Stimulated activated CD8-positive, alpha-beta memory T cell treated with anti-CD3 and anti-CD28 coated beads, Interleukin-2, amount 100 ng/mL, for 48 hours (primary cell): ENCODE data around the gene ARID2.

Experiments
- DNase-seq, 2 donors: peaks; one replicate each; pipeline ENCODE4 v3.0.0-alpha.2; 2020; ENCODE audit warnings: low read depth in 2 of 2

Gene ARID2, protein sequence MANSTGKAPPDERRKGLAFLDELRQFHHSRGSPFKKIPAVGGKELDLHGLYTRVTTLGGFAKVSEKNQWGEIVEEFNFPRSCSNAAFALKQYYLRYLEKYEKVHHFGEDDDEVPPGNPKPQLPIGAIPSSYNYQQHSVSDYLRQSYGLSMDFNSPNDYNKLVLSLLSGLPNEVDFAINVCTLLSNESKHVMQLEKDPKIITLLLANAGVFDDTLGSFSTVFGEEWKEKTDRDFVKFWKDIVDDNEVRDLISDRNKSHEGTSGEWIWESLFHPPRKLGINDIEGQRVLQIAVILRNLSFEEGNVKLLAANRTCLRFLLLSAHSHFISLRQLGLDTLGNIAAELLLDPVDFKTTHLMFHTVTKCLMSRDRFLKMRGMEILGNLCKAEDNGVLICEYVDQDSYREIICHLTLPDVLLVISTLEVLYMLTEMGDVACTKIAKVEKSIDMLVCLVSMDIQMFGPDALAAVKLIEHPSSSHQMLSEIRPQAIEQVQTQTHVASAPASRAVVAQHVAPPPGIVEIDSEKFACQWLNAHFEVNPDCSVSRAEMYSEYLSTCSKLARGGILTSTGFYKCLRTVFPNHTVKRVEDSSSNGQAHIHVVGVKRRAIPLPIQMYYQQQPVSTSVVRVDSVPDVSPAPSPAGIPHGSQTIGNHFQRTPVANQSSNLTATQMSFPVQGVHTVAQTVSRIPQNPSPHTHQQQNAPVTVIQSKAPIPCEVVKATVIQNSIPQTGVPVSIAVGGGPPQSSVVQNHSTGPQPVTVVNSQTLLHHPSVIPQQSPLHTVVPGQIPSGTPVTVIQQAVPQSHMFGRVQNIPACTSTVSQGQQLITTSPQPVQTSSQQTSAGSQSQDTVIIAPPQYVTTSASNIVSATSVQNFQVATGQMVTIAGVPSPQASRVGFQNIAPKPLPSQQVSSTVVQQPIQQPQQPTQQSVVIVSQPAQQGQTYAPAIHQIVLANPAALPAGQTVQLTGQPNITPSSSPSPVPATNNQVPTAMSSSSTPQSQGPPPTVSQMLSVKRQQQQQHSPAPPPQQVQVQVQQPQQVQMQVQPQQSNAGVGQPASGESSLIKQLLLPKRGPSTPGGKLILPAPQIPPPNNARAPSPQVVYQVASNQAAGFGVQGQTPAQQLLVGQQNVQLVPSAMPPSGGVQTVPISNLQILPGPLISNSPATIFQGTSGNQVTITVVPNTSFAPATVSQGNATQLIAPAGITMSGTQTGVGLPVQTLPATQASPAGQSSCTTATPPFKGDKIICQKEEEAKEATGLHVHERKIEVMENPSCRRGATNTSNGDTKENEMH (N-terminal part only)

DNA sequence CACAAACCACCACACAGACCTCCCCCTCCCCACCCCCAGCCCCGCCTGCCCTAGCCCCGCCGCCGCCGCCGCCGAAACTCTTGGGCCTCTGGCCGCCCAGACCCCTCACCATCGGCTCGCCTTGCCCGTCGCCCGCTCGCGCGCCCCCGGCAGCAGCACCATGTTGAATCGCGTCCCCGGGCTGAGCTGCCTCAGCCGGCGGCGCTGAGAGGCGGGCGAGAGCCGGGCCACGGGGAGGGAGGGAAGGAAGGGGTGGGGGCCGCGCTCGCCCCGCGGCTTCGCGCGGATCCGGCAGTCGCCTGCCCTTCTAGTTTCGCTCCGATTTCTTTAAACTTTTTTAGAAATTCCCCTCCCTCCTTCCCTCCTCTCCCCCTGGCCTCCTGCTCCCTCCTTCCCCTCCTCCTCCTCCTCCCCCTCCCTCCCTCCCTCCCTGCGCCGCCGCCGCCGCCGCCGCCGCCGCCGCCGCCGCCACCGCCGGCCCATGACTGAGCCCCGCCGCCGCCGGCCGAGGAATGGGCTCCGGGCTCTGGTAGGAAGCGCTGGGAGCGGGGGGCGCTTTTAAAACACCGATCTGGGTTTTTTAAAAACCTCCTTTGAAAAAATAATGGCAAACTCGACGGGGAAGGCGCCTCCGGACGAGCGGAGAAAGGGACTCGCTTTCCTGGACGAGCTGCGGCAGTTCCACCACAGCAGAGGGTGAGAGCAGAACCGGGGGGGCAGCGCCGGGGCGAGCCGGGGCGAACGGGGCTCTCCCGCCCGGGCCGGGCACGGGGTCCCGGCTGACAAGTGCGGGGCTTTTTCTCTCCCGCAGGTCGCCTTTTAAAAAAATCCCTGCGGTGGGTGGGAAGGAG is at the start of gene ARID2:
ARID2 (plus strand) TSS at position 474 of the 851 bp plus-strand sequence; CDS start at position 605, 131 bp downstream.
- DNase-seq = peak; percentile 48

DNA sequence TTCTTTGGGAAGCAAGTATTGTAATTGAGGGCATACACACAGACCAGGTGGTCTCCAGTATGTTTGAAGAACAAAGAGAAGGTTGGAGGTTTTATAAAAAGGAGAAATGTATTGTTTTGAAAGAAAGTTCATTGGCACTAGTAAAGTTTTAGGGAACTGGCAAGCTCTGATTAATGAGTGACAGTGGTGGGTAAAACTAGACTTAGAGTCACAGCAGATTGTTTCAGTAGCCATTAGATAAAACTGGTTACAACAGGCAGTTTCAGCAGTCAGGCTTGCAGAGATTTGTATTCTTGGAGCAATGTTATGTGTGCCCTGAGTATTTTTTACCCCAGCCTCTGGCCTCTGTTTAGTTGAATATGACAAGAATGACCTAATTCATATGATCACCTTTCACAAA is 49.1 kb upstream of the ARID2 start:
- DNase-seq = no peak

DNA sequence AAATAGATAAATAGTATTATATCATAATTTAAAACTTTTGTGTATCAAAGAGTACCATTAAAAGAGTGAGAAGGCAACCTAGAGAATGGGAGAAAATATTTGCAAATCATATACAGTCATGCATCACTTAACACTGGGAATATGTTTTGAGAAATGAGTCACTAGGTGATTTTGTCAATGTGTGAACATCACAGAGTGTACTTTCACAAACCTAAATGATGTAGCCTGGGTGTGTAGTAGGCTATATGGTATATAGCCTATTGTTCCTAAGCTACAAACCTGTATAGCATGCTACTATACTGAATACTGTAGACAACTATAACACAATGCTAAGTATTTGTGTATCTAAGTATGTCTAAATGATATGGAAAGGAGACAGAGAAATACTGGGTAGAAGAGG is 48.0 kb upstream of the ARID2 start:
- DNase-seq = no peak

DNA sequence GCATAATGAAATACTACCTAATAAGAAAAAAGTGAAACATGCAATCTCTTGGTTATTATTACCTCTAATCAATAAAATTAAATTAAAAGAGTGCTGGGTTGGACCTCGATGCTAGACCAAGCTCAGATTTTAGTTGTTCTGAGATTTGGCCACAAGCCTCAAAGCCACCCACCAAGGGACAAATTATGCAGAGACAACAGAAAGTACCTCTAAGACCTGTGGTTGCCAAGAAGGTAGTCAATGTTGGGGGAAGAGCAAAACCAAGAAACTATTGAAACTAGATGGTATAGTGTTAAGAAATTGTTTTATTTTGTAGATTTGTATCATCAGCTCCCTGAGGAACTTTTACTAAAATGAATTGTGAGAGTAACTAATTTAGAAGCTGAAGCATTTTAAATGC is 43.8 kb upstream of the ARID2 start:
- DNase-seq = no peak

DNA sequence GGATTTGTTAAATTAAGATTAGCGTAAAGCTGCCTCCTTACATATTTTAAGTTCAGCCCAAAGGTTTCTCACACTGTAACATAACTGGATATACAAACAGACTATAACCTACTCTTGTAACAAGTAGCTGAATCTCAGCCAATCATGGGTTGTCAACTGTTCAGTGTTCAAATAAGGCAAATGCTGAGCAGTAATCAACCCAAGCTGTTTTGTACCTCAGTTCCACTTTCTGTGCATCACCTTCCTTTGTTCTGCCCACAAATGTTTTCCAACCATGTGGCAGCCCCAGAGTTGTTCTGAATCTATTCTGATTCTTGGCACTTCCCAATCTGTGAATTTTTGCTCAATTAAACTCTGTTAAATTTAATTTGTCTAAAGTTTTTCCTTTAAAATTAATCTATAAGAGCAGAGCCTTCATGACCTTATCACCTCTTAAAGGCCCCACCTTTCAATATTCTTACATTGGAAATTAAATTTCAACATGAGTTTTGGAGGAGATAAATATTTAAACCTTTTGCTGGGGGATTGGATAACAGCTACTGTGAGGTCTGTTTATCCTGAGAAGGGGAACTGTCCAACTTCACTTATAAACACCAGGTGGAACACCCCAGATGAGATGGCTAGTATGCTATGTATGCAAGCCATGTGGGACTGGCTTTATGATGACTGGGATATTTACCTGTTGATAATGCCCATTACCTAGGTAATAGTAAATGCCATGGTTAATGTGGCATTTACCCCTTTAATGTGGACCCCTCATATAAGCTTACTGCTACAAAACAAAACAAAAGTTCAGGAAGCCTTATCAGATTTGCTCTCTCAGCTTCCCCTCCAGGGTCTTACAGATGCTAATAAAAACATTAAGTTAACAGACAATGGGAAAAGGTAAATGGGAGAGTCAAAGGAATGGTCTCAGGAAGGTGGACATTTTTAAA is 42.2 kb upstream of the ARID2 start:
- no peak for DNase-seq

DNA sequence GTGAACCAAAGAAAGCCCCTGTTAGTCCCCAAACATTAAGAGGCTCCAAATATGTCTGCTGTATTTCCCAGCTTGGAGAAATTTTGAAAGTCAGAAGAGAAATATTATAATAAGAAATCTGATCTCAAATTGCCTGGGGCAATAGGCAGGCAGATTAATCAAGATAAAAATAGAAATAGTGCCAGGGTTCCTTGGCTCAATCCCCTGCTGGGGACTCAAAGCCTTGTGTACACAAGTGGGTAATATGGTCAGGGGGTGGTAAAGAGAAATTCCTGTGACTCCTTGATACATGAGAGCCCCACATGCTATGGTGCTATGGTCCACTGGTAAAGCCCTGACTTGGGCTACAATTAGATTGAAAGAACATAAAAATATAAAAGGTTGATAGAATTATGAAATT is 41.3 kb upstream of the ARID2 start:
- DNase-seq = no peak

DNA sequence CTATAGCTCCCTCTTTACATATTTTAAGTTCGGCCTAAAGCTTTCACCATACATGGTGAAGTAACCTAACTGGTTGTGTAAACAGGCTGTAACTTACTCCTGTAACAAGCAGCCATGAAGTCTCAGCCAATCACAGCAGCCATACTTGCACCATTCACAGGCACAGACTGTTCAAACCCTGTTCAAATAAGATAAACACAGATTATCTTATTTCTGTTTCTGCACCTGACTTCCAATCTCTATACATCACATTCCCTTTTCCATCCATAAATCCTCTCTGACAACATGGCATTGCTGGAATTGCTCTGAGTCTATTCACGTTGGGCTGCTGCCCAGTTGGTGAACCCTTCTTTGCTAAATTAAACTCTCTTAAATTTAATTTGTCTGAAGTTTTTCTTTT is 34.5 kb upstream of the ARID2 start:
- no peak for DNase-seq

DNA sequence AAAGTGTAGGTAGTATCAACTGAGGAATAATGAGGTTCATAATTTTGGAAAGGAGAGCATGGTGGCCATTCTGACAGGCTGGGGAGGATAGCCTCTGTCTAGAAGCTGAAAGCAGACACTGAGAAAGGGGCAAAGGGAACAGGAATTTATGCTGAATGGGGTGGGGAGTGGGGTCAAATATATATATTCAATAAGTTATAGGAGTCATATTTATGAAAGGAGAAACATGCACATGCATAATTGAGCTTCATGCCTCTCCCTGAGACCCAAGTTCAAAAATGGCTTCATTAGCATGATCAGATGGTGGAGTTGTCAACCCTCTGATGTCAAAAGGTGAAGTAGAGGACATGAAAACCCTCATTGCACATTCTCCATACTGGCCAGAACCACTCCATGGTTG is 33.9 kb upstream of the ARID2 start:
- DNase-seq = no peak

DNA sequence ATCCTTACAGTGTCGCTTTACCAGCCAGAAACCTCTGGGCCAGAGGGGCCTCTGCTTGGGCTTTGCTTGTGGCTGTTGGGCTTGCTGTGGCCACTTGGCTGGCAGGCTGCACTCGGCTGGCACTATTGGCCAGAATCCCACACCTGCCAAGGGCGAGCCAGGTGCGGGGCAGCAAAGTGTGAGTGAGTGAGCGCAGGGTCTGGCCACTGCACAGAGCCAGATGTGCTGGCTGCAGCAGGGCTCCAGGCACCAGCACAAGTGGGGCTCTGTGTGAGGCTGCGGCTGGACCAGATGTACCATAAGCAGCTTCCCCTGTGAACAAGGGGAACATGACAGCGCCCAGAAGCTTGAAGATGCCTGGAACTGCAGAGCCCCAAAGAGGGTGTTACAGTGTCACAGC is 33.5 kb upstream of the ARID2 start:
- DNase-seq = no peak

DNA sequence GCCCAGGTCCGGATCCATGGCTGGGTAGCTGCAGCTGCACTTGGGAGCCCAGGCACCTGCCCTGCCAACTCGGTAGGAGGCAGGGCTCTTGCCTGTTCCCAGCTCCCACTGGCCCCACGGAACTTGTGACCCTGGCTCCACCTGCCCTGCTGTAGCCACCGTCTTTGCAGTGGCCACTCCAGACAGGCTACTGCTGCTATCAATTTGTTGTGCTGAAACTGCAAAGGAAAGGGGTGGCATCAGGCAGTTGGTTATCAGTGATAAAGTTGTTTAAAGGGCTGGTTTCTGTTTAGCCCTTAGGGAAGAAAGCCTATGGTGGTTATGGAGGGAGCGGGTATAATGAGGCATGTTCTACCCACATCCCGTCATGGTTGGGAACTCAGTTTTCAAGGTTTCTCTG is 32.1 kb upstream of the ARID2 start:
- DNase-seq = no peak

DNA sequence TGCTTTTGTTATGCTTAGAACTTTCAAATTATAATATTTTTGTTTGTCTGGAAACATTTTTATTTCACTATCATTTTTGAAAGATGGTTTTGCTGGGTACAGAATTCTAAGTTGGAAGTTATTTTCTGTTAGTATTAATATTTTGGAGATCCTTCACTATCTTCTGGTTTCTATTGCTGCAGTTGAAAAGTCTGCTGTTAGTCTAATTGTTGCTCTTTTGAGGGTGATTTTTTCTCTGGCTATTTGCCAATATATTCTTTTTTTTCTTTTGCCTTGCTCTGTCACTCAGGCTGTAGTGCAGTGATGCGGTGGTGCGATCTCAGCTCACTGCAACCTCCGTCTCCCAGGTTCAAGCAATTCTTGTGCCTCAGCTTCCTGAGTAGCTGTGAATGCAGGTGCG is 28.2 kb upstream of the ARID2 start:
- DNase-seq = no peak

DNA sequence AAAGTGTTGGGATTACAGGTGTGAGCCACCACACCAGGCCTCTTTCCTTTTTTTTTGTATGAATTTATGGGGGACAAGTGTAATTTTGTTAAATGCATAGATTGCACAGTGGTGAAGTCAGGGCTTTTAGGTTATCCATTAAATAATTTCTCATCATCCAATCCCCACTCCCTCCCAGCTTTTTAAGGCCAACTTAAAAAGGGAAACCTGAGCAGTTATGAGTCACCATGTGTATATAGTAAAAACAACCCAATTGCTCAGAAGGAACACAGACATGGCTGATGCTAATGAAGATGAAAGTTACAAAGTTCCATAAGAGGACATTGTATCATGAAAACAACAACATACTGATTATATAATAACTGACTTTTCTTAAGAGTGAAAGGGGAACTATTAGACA is 25.6 kb upstream of the ARID2 start:
- DNase-seq = no peak

DNA sequence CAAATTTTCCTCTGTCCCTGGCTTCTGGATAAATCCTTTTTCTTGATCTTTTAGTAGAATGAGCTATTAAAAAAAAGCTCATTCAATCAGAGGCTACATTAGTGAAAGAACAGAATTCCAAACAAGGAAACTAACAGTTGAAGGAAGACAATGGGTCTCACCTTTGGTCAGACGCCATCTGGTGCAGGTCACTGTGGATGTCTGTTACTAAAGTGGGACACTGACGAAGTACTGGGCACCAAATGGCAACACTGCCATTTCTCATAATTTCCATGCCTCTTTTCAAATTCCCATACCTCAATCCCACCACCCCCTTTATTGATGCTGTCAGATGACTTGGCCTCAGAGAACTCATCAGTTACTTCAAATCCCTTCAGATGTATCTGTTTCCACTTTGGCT is 24.5 kb upstream of the ARID2 start:
- DNase-seq = no peak

DNA sequence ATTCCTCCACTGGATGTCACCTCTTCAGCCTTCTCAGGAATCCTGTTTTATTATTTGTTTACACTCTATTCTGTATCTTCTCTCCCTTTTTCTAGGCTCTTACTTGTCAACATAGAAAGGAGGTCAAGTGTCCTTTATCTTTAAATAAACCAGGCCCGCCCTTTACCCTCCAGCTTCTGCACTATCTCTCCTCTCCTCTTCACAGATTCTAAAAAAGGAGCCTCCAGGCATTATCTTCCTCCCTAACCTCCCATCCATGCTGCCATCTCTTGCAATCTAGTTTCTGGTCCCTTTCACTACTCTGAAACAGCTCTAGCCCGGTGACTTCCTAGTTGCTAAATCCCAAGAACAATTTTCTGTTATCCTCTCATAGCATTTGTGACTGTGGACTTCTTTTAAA is 24.1 kb upstream of the ARID2 start:
- DNase-seq = no peak

DNA sequence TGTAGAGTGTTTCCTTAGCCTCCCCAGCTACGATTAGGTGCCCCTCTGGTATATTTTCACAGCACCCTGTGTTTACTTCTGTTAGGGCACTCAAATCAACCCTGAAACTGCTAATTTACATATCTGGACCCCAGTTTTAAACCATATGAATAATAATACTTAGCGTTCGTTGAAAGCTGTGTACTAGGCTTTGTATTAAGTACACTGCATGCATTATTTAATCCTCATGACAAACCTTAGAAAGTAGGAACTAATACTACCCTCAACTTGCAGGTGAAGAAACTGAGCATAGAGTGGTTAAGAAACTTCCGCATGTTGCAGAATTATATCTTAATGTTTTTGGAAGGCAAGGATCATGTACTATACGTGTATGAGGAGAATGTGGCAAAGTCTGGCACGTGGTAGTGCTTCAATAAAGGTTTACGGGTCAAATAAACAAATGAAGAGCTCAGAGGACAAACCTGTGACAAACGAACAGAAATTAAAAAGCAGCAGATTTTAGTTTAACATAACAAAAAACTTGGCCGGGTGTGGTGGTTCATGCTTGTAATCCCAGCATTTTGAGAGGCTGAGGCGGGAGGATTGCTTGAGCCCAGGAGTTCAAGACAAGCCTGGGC is 22.2 kb upstream of the ARID2 start:
- DNase-seq = no peak

DNA sequence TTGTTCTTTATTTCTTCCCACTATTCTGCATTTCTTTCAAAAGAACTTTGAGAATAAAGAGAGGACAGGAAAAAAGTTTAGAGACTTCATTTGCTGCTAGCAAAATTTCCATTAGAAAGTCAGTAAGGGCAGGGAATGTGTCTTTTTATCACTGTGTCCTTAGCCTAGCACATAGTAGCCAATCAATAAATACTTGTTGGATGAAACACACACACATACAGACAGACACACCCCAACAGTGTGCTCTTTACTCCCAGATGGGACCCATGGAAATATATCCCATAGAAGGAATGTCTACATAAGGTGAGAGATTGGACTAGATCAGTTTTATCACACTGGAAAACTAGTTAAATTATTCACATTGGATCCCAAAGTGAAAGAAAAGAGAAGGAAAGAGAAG is 21.1 kb upstream of the ARID2 start:
- no peak for DNase-seq

DNA sequence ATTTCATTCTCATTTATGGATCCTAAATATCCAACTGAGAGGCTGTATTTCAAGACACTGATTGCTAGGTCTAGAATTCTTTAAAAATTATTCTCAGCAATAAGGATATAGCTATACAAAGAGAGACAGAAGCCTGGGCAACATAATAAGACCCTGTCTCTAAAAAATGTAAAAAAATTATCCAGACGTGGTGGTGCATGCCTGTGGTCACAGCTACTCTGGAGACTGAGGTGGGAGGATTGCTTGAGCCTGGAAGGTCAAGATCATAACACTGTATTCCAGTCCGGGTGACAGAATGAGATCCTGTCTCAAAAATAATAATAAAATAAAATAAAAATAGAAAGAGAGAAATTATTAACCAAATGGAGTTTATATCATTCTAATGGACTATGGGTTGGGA is 20.6 kb upstream of the ARID2 start:
- no peak for DNase-seq

DNA sequence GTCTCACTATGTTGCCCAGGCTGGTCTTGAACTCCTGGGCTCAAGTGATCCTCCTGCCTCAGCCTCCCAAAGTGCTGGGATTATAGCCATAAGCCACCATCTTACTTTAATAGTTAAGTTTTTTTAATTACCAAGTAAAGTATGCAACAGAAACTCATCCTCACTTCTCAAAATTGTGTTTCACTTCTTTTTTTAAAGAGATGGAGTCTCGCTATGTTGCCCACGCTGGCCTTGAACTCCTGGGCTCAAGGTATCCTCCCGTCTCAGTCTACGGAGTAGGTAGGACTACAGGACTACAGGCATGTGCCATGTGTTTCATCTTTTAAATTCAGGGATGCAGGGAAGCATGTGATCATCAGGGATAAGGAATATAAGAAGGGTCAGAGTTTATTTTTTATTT is 17.2 kb upstream of the ARID2 start:
- no peak for DNase-seq

DNA sequence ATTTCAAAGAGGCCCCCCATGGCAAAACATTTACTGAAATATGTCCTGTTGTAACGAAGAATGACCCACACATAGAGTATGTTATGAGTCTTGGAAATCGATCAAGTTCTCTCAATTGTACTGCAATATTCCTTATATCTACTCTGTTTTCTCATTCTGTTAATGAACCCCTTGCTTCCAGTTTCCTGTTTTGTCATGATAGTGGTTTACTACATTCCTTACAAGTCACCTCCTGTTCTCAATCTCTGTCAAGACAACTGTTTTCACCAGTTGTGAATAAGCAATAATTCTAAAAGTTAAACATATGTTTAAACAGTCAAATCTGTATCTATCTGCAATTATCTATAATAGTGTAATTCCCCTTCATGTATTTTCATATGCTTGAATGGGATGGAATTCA is 16.4 kb upstream of the ARID2 start:
- DNase-seq = no peak

DNA sequence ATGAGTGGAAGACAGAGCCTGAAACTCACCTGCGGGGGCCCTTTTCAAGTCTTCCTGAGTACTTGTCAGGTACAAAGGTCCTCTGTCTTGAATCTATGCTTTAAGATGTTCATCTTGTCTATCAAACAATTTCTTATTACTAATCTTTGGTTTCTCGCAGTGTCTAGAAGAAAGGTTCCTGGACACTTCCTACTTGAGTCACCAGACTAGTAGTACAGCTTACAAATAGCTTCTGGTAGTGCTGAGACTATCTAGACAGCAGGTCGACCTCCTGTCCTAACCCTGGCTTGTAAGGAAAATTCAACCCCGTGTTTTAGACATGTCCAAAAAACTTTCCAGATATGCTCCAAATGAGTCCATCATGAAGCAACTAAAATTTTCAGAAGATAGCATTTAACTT is 11.2 kb upstream of the ARID2 start:
- DNase-seq = no peak
